SK-MEL-5 (cell line): Measurements from ENCODE around the gene LGI4. TPM values are rescaled to one million over a fixed set of nuclear protein-coding genes. Genes with fewer than 3 reads are reported as not detected.
A peak's percentile ranks its signal among the peaks of the same experiment; 100 is the strongest.
"Not testable (repeated sequence)": the region's sequence is repeated elsewhere in the genome, so short reads cannot be mapped to it uniquely, and the experiment has no call there.

Source experiments
- DNase-seq: peaks from one replicate; pipeline ENCODE4 v3.0.0-alpha.2; 2016; ENCODE audit warnings: low read depth, low spot score
- in situ Hi-C: cut with HindIII; loops from 2 replicates; pipeline ENCODE4 v1.10.0; 2016; ENCODE audit warnings: low sequenced_read_pairs, high pct_unique_total_duplicates, low pct_unique_long_range_greater_than_20kb
- total RNA-seq: library from RNA; depleted of rRNA; stranded (reverse); fragments of >200 nt; shearing (Covaris generic); gene quantifications from 2 replicates; pipeline ENCODE4 v1.2.3, GENCODE V29; 2014

LGI4 gene
- total RNA-seq, 1 experiment from 2014 or later, result 0.11 TPM

GRCh38 chr19:35164418-35164817 lies 29.6 kb upstream of the LGI4 start:
- in situ Hi-C loops, result no loop called here
- DNase-seq, result no peak

DNA sequence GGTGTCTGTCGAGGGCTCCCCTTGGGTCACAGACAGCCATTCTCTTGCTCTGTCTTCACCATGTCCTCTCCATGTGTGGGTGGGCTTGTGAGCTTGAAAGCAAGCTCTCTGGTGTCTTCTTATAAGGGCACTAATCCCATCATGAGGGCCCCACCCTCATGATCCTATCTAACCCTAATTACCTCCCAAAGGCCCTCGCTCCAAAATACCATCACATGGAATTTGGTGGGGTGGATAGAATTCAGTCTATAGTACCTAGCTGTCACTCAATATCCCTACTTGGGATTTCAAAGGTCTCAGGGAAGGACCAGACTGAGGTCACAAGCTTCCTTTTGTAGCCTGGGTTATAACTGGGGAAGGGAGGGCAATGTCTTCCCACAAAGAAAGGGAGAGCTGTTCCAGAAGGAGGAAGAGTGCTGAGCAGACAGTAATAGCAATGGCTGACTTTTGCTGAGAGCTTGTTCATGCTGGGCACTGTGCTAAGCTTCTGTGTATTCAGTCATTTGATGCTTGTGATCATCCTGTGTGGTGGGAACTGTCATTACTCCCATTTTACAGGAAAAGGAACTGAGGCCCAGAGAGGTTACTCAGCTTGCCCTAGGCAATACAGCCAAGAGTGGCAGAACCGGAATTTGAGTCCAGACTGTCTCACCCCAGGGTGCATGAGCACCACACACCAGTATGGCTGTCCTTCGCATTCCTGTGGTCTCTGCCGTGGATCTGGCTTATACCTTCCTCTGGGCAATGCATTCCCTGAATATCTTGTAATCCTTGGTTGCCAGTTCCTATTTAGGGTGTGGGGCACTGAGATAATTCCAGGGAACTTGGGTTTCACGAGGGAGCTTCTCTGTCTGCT lies 27.8 kb upstream of the LGI4 start:
- DNase-seq, result no peak
- in situ Hi-C loops, result no loop called here

DNA sequence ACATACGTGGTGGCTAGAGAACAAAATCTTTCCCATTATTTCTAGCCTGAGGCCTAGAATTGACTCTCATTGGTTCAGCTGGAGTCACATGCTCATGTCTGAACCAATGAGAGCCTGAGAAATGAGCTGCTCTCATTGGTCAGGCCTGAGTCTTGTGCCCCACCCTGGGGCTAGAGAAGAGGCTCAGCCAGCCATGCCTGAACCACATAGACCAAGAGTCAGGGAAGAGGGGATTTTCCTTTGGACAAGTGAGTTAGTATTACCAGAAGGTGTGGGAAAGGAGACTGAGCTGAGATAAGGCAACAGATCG lies 26.5 kb upstream of the LGI4 start:
- DNase-seq, result no peak
- in situ Hi-C loops, result no loop called here

DNA sequence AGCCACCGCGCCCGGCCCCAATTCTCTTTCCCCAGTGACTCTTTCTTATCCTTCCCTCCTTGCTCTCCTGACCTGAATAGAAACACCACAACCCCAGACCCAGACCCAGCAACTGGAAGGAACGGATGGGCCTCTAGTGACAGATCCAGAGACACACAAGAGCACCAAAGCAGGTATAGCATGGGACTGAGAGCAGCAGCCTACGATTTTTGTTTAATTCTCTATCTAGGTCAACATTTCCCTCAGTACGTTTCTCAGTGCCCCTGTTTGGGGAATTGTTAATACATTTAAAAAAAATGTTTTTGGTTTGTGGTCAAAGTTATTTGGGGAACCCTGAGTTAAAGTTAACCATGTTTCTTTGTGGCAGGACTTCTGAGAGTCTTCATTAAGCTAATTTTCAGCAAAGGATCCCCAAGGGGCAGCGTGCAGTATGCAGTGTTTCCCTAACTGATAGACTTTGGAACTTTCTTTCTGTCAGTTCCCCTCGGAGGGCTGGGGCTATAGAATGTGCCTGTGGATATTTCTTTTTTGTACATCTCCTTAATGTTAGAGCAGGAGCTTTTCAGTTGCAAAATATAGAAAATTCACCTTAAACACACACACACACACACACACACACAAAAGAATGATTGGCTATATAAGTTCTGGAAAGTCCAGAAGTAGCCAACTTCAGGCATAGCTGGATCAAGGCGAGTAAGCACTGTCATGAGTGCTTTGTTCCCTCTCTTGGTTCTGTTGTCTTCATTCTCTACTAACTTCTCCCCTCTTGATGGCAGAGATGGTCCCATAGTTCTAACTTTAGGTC lies 26.0 kb upstream of the LGI4 start:
- DNase-seq, result no peak
- in situ Hi-C loops, result no loop called here

GRCh38 chr19:35159606-35160005 lies 24.7 kb upstream of the LGI4 start:
- in situ Hi-C loops, result no loop called here
- no peak for DNase-seq

- no peak for DNase-seq
- in situ Hi-C loops, result no loop called here
These were observed 22.6 kb upstream of the LGI4 start for GRCh38 chr19:35157431-35157830.

DNA sequence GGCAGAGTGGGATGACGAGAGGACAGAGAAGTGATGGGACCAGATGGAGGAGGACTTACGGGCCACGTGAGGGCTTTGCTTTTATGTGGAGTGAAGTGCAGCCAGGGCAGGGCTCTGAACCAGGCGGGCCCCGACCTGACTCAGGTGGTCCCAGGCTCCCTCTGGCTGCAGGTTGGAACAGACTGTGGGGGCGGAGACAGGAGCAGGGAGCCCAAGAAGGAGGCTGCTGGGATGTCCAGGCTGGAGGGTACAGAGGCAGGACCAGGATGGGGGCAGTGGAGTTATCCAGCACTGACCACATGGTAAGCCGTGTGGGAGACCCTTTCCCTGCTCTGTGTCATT lies 21.8 kb upstream of the LGI4 start:
- no peak for DNase-seq
- in situ Hi-C loops, result no loop called here

GRCh38 chr19:35155981-35156672 lies 21.3 kb upstream of the LGI4 start:
- in situ Hi-C loops, result no loop called here
- DNase-seq, result no peak

DNA sequence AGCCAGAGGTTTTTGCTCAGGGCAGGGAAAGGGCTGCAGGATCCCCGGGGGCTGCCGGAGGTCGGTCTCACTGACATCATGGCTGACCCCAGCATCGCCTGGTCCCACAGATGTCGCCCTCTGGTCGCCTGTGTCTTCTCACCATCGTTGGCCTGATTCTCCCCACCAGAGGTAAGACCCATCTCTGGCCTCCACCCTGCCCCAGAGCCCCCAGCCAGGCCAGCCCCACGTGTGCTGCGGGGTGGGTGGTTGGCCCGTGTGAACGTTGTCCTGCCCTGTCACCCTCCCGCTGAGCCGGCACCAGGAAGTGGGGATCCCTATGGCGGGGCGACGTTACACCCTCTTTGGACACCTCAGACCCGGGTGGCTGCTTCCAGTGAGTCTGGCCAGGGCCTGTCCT lies 20.6 kb upstream of the LGI4 start:
- in situ Hi-C loops, result no loop called here
- no peak for DNase-seq

- peak; percentile 45 for DNase-seq
These were observed 19.9 kb upstream of the LGI4 start, which contains the start of gene FXYD5 for GRCh38 chr19:35154525-35155406. Gene FXYD5, plus strand, starts transcription at chr19:35154735. Its CDS starts 816 bp downstream, at chr19:35155551.

DNA sequence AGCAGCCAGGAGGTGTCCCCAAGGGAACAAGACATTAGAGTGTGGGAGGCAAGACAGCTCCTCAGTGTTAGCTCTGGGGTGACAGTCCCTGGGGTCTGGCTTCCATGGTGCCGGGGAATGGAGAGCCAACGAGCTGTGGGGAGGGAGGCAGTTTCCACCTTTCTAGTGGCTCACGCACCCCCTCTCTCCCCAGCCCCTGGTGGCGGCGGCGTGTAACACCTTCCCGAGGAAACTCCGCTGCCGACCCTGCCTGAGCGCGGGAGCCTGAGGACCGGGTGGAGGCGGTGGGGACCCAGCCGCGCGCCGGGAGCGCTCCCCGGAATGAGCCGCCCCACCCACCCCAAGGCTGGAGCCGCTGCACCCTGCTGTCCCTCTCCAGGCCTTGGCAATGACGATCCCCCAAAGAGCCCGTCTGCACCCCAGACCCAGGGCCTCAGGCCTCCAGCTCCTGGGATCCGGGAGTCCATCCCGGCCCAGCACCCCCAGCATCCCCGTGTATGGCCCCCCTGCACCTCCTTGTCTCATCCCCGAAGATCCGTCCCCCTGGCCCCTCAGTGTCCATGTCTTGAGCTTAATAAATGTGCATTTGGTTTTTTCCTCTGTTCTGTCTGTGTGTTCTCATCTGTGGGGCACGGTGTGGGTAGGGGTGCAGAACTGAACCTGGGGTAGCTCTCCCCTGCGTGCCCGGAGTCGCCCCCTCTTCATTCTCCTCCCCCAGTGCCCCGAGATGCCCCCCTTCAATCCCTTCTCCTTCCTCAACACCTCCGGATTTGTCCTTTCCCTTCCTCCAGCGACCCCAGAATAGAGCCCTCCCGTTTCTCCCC lies 19.1 kb upstream of the LGI4 start:
- no peak for DNase-seq
- in situ Hi-C loops, result no loop called here

More at GRCh38 chr19:35154525-35155406, 19.9 kb upstream of the LGI4 start, which contains the start of gene FXYD5:
- in situ Hi-C loops, result no loop called here

- in situ Hi-C loops, DNase-seq: not testable (repeated sequence)
These were observed 18.3 kb upstream of the LGI4 start for GRCh38 chr19:35153129-35153522.

GRCh38 chr19:35151273-35152065 lies 16.6 kb upstream of the LGI4 start:
- in situ Hi-C loops, result no loop called here
- no peak for DNase-seq

DNA sequence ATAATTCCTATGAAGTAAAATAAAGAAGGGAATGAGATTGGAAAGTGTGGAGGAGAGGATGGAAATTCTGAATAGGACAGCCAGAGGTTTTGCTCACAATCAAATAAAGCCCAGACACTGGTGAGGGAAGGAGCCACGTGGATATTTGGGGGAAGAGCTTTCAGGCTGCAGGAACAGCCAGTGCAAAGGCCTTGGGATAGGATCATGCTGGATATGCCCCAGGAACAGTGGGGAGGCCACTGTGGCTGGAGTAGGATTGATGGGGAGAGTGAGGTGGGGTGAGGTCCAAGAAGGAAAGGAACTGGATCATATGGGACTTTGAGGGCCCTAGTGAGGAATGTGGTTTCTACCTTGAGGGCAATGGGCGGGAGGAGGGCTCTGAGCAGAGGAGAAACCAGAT lies 15.6 kb upstream of the LGI4 start:
- DNase-seq, result no peak
- in situ Hi-C loops, result no loop called here

GRCh38 chr19:35149463-35149862 lies 14.6 kb upstream of the LGI4 start:
- no peak for DNase-seq
- in situ Hi-C loops, result no loop called here
